Keratinocyte (primary cell): ENCODE results near the gene TMEM88. TPM values are rescaled to one million over a fixed set of nuclear protein-coding genes. Genes with fewer than 3 reads are reported as not detected.

Experiments used
- DNase-seq: peaks from one replicate; pipeline ENCODE4 v3.0.0-alpha.2; 2011; ENCODE audit warnings: low read depth, missing footprints, low spot score
- FAIRE-seq: peaks from 2 replicates; lab custom pipeline; 2011; peaks lifted over from hg19 to GRCh38; lab: Jason Lieb, UNC
- H2AFZ ChIP-seq: 2 replicates; pipeline ENCODE4 v1.6.0; 2012; ENCODE audit warnings: low read length, control low read depth, inconsistent platforms; ENCODE audit not compliant: control insufficient read depth
- H3K27ac ChIP-seq: 2 replicates; pipeline ENCODE4 v1.5.1; 2011; ENCODE audit warnings: low read length; ENCODE audit not compliant: control insufficient read depth, insufficient read depth
- H3K27me3 ChIP-seq: 3 replicates; pipeline ENCODE4 v1.6.0; 2011; ENCODE audit warnings: low read length; ENCODE audit not compliant: control insufficient read depth, insufficient read depth; ENCODE audit errors: extremely low read depth
- H3K36me3 ChIP-seq, 2 experiments: 2 replicates in 1 of 2; 3 replicates in 1 of 2; pipeline ENCODE4 v1.5.1; 2011; ENCODE audit warnings: low read length in 2 of 2, mild to moderate bottlenecking in 1 of 2; ENCODE audit not compliant: control insufficient read depth in 2 of 2, insufficient read depth in 2 of 2; ENCODE audit errors: extremely low read depth in 1 of 2
- H3K4me1 ChIP-seq: 3 replicates; pipeline ENCODE4 v1.5.1; 2011; ENCODE audit warnings: low read length; ENCODE audit not compliant: control insufficient read depth, insufficient read depth; ENCODE audit errors: extremely low read depth
- H3K4me2 ChIP-seq: 3 replicates; pipeline ENCODE4 v1.6.0; 2011; ENCODE audit warnings: low read depth, low read length; ENCODE audit not compliant: control insufficient read depth, insufficient read depth; ENCODE audit errors: extremely low read depth
- H3K4me3 ChIP-seq, 3 experiments: fragments of 200-600 bp in 1 of 3; sonication (generic) in 1 of 3; 2 replicates in 2 of 3; 3 replicates in 1 of 3; pipeline ENCODE4 v1.5.1; 2011 to 2016; ENCODE audit warnings: low read length in 3 of 3, mild to moderate bottlenecking in 3 of 3, control low read depth in 2 of 3, inconsistent platforms in 1 of 3, low read depth in 1 of 3, mixed read lengths in 1 of 3, mixed run types in 1 of 3, moderate library complexity in 1 of 3; ENCODE audit not compliant: control insufficient read depth in 2 of 3, insufficient read depth in 2 of 3; ENCODE audit errors: extremely low read depth in 1 of 3
- H3K79me2 ChIP-seq: 2 replicates; pipeline ENCODE4 v1.6.0; 2012; ENCODE audit warnings: low read length; ENCODE audit not compliant: control insufficient read depth, insufficient read depth
- H3K9ac ChIP-seq: 3 replicates; pipeline ENCODE4 v1.6.0; 2011; ENCODE audit warnings: low read length; ENCODE audit not compliant: control insufficient read depth, insufficient read depth; ENCODE audit errors: extremely low read depth
- H3K9me1 ChIP-seq: 3 replicates; pipeline ENCODE4 v1.6.0; 2011; ENCODE audit warnings: low read length; ENCODE audit not compliant: control insufficient read depth, insufficient read depth; ENCODE audit errors: extremely low read depth
- H3K9me3 ChIP-seq: 2 replicates; pipeline ENCODE4 v1.5.1; 2012; ENCODE audit warnings: low read depth, low read length; ENCODE audit not compliant: control insufficient read depth
- H4K20me1 ChIP-seq: 3 replicates; pipeline ENCODE4 v1.6.0; 2011; ENCODE audit warnings: low read length; ENCODE audit not compliant: control insufficient read depth, insufficient read depth; ENCODE audit errors: extremely low read depth
- CTCF ChIP-seq, 3 experiments: IDR thresholded peaks in 1 of 3; conservative IDR thresholded peaks in 1 of 3; optimal IDR thresholded peaks in 1 of 3; 2 replicates in 2 of 3; 3 replicates in 1 of 3; pipeline versions ENCODE3 to v1.5.1; 2011; ENCODE audit warnings: low read length in 3 of 3, mild to moderate bottlenecking in 3 of 3, moderate library complexity in 2 of 3, control low read depth in 1 of 3, inconsistent platforms in 1 of 3; ENCODE audit not compliant: insufficient read depth in 2 of 3; ENCODE audit errors: extremely low read depth in 1 of 3
- EZH2 ChIP-seq: IDR thresholded peaks from one replicate; pipeline ENCODE4 v1.6.1; 2012; ENCODE audit warnings: inconsistent platforms, mild to moderate bottlenecking, low read length, moderate library complexity
- dilution Hi-C: fragments of 300-500 bp; cut with MboI; formaldehyde crosslinking; loops from one replicate; pipeline ENCODE4 v1.7.0; 2020; ENCODE audit warnings: low sequenced_read_pairs; ENCODE audit not compliant: extremely low pct_ligation_motif_present
- polyA plus RNA-seq, 5 experiments: library from polyadenylated mRNA; depleted of rRNA in 3 of 5; stranded (reverse) in 3 of 5; stranded (forward) in 1 of 5; unstranded in 1 of 5; fragments of >200 nt; gene quantifications; 1 replicate in 1 of 5; 2 replicates in 3 of 5; 3 replicates in 1 of 5; pipeline versions ENCODE4 v1.2.1 to v1.2.3, GENCODE V29; 2011 to 2012; ENCODE audit warnings: missing spikeins in 2 of 5, low read depth in 1 of 5, low replicate concordance in 1 of 5

TMEM88 gene
- polyA plus RNA-seq, 1 donor (not counting 4 experiments of a cell fraction or from before 2014, with no cell fraction given), result 0.45 TPM

GRCh38 chr17:7834542-7834956 is 20.3 kb upstream of the TMEM88 start:
- peaks cover 0 to 3% of the 10 kb centered on the region in 2 experiments for H3K36me3 ChIP-seq
- H3K9me1 ChIP-seq, result no peaks in the 10 kb centered on the region
- peak overlapping the region; percentile 67 to 85 (median 79) for H3K4me3 ChIP-seq
- DNase-seq, result no peak
- FAIRE-seq, result no peak
- dilution Hi-C loops, result no loop called here
- no peaks in the 10 kb centered on the region for H3K27me3 ChIP-seq
- peaks cover 7% of the 10 kb centered on the region for H3K79me2 ChIP-seq
- peak overlapping the region; percentile 95 for H3K27ac ChIP-seq
- no peaks in the 10 kb centered on the region for H3K9me3 ChIP-seq
- no peak for TF ChIP-seq EZH2
- no peak for TF ChIP-seq CTCF (optimal IDR thresholded peaks at IDR 0.05 in 1 of 3, IDR thresholded peaks at IDR 0.05 in 1 of 3, conservative IDR thresholded peaks at IDR 0.05 in 1 of 3; ENCODE audit: extremely low read depth in 1 of 3, insufficient read depth in 2 of 3, low read length in 3 of 3)
- peak overlapping the region; percentile 97 for H3K4me2 ChIP-seq
- H4K20me1 ChIP-seq, result no peaks in the 10 kb centered on the region
- peak overlapping the region; percentile 83 for H2AFZ ChIP-seq
- peak overlapping the region; percentile 97 for H3K9ac ChIP-seq
- H3K4me1 ChIP-seq, result peaks cover 29% of the 10 kb centered on the region

DNA sequence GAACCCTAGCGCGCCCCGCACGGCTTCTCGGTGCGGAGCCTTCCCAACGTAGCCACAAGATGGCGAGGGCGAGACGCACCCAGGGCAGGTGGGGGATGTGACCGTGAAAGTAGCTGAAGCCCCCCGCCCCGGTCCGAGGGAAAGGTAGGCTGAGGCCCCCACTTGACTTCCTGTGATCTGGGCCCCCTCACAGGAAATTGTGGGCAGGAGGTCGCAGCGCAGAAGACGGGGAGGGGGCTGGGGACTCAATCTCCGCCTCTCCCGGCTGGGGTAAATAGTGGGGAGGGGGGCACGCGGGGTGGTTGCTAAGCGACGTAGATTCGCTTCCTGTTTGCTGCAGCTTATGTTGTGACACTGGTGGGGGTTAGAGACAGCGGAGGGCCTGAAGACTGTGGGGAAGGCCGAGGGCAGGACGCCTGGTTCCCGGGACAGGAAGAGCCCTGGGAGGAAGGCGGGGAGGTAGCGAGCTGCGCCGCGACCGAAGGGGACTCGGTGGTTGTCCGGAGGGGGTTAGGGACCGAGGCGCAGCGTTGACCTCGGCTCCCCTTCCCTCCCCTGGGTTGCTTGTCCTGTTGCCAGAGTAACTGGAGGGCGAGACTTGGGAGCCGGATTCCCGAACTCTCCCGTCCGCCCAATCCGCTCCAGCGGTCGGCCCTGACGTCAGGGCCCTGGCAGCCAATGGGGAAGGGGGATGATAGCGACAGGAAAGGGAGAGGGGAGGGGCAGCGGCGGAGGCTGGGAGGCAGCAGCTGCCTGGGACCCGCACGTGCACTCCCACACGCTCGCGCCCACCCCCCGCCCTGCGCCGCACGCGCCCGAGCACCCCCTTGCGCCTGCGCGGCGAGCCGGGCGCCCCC is 19.7 kb upstream of the TMEM88 start:
- Histone ChIP-seq H3K9me3 (no peaks in the 10 kb centered on the region), H3K9ac (peak overlapping the region; percentile 97), H3K4me3 (peak overlapping the region; percentile 67 to 85 (median 79)), H2AFZ (peak overlapping the region; percentile 80), H3K4me2 (peak overlapping the region; percentile 97), H3K27me3 (no peaks in the 10 kb centered on the region), H3K27ac (peak overlapping the region; percentile 95), H3K36me3 (peaks cover 0 to 8% of the 10 kb centered on the region in 2 experiments), H3K4me1 (peaks cover 35% of the 10 kb centered on the region), H4K20me1 (no peaks in the 10 kb centered on the region), H3K9me1 (no peaks in the 10 kb centered on the region), H3K79me2 (peaks cover 7% of the 10 kb centered on the region)
- peak; percentile 90 for DNase-seq
- TF ChIP-seq EZH2 (no peak), CTCF (optimal IDR thresholded peaks at IDR 0.05 in 1 of 3, IDR thresholded peaks at IDR 0.05 in 1 of 3, conservative IDR thresholded peaks at IDR 0.05 in 1 of 3; ENCODE audit: extremely low read depth in 1 of 3, insufficient read depth in 2 of 3, low read length in 3 of 3) (peak; percentile 63 to 93 (median 91))
- FAIRE-seq, result peak; percentile 92
- dilution Hi-C loops, result no loop called here
